Measurements from ENCODE around the gene TFCP2.

DNA sequence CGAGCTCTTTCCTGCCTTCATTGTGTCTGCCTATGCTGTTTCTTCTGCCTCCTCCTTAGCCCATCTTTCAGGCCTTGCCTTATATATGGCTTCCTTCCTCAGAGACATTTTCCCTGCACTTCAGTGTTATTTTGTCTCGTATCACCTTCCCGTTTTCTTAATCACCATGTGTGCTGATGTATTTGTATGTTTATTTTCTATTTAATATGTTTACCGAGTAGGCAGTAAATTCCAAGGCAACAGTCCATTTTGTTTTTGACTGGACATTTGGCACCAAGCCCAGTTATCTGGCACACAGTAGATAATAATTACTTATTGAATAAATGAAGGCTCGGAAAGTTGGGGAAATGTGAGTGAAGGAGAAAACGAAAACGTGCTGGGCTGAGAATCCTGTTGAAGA, 49.5 kb upstream of the TFCP2 start:
- TF ChIP-seq, protein P1, sequence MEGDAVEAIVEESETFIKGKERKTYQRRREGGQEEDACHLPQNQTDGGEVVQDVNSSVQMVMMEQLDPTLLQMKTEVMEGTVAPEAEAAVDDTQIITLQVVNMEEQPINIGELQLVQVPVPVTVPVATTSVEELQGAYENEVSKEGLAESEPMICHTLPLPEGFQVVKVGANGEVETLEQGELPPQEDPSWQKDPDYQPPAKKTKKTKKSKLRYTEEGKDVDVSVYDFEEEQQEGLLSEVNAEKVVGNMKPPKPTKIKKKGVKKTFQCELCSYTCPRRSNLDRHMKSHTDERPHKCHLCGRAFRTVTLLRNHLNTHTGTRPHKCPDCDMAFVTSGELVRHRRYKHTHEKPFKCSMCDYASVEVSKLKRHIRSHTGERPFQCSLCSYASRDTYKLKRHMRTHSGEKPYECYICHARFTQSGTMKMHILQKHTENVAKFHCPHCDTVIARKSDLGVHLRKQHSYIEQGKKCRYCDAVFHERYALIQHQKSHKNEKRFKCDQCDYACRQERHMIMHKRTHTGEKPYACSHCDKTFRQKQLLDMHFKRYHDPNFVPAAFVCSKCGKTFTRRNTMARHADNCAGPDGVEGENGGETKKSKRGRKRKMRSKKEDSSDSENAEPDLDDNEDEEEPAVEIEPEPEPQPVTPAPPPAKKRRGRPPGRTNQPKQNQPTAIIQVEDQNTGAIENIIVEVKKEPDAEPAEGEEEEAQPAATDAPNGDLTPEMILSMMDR (IDR thresholded peaks at IDR 0.05): no peak
- TF ChIP-seq POLR2A (IDR thresholded peaks at IDR 0.05): no peak

Data from right lobe of liver (tissue), 4 donors.